Skeletal muscle satellite cell (primary cell): ENCODE data around the gene ERCC6. TPM values are rescaled to one million over a fixed set of nuclear protein-coding genes. Genes with fewer than 3 reads are reported as not detected.

Experiments used
- H3K27me3 ChIP-seq: 2 replicates; pipeline ENCODE4 v1.7.0; 2013; ENCODE audit warnings: low read length; ENCODE audit not compliant: control insufficient read depth, insufficient read depth
- H3K36me3 ChIP-seq: 2 replicates; pipeline ENCODE4 v1.7.0; 2013; ENCODE audit warnings: mild to moderate bottlenecking, control low read depth, low read length; ENCODE audit not compliant: insufficient read depth
- H3K4me1 ChIP-seq: 2 replicates; pipeline ENCODE4 v1.7.0; 2013; ENCODE audit warnings: low read length; ENCODE audit not compliant: control insufficient read depth, insufficient read depth
- H3K4me2 ChIP-seq: 2 replicates; pipeline ENCODE4 v1.7.0; 2013; ENCODE audit warnings: mild to moderate bottlenecking, low read length
- H3K4me3 ChIP-seq: 2 replicates; pipeline ENCODE4 v1.7.0; 2013; ENCODE audit warnings: low read length
- H3K9ac ChIP-seq: 2 replicates; pipeline ENCODE4 v1.7.0; 2013; ENCODE audit warnings: mild to moderate bottlenecking, low read depth, low read length, moderate library complexity
- H3K9me3 ChIP-seq: replicated peaks from 2 replicates; pipeline ENCODE4 v1.7.0; 2013; ENCODE audit warnings: mild to moderate bottlenecking, control low read depth, low read length
- total RNA-seq: library from RNA; depleted of rRNA; stranded (reverse); fragments of >200 nt; gene quantifications from 2 replicates; pipeline ENCODE4 v1.2.3, GENCODE V29; 2012; rRNA removed

ERCC6 gene
- total RNA-seq = 15.5 and 20.8 TPM in 2 replicates

DNA sequence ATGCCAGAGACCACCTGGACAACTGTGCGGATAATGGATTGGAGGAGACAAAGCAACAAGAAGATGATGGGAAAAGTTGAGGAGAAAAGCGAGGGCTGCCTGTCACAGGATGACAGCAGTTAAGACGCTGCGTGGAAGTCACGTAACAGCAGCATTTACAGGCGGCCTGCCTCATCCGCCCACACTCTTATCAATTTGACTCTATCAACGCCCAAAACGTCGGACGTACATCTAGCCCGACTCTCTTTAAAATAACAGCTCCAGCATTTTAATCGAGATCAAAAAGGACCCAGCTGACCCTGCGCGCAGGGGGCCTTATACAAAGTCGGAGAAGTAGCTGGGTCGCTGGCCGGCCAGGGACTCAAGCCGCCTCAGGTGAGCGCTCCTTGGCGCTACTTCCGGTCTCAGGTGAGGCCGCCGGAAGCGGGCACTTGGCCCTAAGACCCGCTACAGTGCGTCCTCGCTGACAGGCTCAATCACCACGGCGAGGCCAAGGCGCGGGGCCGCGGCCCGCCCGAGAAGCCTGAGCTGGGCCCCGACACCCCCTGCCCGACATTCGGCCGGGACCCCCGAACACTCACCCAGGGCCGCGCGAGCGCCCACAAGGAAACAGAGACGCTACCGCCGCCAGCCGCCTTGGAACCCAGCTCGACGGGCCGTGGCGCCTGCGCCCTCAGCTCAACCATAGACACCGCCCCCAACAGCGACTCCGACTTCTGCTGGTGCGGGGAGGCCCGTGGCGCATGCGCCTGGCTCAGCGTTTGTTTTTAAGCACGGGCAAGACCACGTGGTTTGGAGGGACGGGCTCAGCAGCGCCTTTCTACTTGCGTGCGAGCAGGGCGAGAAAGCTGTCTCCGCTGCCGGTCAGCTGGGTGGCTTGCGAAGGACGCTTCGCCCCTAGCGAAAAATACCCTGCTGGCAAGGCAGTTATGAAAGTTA lies at the start of gene ERCC6:
TSS of gene ERCC6 (minus strand) at position 741 of the 939 bp plus-strand sequence.
- Histone ChIP-seq H3K4me1 (peaks cover 48% of the 10 kb centered on the region), H3K4me3 (peak within 1 kb of the TSS; percentile 73), H3K9ac (peak within 1 kb of the TSS; percentile 93), H3K4me2 (peak within 1 kb of the TSS; percentile 88), H3K36me3 (peaks cover 10% of the 10 kb centered on the region), H3K9me3 (no peaks in the 10 kb centered on the region), H3K27me3 (no peaks in the 10 kb centered on the region)

DNA sequence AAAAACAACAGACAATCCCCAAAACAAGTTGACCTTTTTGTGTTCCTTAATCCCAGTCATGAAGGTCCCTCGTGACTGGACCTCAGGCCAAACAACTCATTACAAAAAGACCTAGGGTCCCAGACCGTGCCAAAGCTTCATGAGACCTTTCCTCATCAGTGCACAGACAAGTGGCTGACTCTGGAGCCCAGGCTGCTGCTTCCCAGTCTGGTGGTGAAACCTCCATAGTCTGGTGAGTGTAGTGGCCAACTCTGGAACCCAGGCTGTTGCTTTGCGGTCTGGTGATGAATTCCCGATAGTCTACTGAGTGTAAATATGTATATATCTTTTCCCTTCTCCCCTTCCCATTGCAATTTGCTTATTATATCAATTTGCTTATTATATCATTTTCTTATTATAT lies 49.1 kb upstream of the ERCC6 start:
- Histone ChIP-seq H3K4me1 (peaks cover 12% of the 10 kb centered on the region), H3K4me2 (no peak overlapping the region), H3K27me3 (no peaks in the 10 kb centered on the region), H3K9me3 (no peaks in the 10 kb centered on the region), H3K4me3 (no peak overlapping the region), H3K36me3 (no peaks in the 10 kb centered on the region), H3K9ac (no peak overlapping the region)

DNA sequence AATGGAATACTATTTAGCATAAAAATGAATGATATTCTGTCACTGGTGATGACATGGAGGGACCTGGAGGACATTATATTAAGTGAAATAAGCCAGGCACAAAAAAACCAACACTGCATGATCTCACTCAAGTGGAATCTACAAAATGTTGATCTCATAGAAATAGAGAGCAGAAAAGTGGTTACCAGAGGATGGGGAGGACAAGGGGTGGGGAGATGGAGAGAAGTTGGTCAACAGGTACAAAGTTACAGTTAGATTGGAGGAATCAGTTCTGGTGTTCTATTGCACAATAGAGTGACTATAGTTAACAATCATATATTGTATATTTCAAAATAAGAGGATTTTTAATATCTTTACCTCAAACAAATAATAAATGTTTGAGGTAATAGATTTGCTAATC lies 46.5 kb upstream of the ERCC6 start:
- H3K9me3 ChIP-seq = no peaks in the 10 kb centered on the region

DNA sequence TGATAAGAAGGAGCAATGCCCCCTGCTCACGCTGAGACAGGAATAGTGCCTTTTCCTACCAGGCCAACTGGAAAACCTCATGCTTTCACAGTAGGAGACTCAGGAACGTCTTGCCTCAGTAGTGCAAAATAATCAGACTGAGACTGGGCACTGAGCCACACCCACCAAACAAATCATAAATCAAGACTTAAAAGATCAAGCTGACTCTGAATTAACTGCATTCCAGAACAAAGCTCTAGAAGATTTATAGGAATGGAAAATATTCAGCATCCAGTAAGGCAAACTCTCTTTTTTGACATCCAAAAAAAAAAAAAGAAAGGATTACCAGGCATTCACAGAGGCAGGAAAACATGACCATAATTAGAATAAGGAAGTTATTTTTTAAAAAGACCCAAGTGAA lies 40.7 kb upstream of the ERCC6 start:
- Histone ChIP-seq H3K9ac (no peak overlapping the region), H3K4me3 (no peak overlapping the region), H3K4me1 (peaks cover under 1% of the 10 kb centered on the region), H3K36me3 (no peaks in the 10 kb centered on the region), H3K4me2 (no peak overlapping the region), H3K9me3 (no peaks in the 10 kb centered on the region), H3K27me3 (no peaks in the 10 kb centered on the region)

More for the DNA sequence above, 46.5 kb upstream of the ERCC6 start:
- Histone ChIP-seq H3K27me3 (no peaks in the 10 kb centered on the region), H3K9ac (no peak overlapping the region), H3K36me3 (no peaks in the 10 kb centered on the region), H3K4me2 (no peak overlapping the region), H3K4me1 (peaks cover 12% of the 10 kb centered on the region), H3K4me3 (no peak overlapping the region)

DNA sequence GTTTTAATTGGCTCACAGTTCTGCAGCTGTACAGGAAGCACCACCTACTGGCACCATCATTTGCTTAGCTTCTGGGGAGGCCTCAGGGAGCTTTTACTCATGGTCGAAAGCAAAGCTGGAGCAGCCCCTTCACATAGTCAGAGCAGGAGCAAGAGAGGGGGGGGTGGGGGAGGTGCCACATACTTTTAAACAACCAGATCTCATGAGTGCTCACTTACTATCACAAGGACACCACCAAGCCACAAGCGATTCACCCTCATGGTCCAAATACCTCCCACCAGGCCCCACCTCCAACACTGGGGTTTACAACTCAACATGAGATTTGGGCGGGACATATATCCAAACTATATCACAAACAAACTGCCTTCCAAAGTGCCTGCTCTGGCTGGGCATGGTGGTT lies 39.5 kb upstream of the ERCC6 start:
- Histone ChIP-seq H3K4me2 (no peak overlapping the region), H3K9me3 (no peaks in the 10 kb centered on the region), H3K4me1 (peaks cover 6% of the 10 kb centered on the region), H3K27me3 (no peaks in the 10 kb centered on the region), H3K9ac (no peak overlapping the region), H3K4me3 (no peak overlapping the region), H3K36me3 (no peaks in the 10 kb centered on the region)

DNA sequence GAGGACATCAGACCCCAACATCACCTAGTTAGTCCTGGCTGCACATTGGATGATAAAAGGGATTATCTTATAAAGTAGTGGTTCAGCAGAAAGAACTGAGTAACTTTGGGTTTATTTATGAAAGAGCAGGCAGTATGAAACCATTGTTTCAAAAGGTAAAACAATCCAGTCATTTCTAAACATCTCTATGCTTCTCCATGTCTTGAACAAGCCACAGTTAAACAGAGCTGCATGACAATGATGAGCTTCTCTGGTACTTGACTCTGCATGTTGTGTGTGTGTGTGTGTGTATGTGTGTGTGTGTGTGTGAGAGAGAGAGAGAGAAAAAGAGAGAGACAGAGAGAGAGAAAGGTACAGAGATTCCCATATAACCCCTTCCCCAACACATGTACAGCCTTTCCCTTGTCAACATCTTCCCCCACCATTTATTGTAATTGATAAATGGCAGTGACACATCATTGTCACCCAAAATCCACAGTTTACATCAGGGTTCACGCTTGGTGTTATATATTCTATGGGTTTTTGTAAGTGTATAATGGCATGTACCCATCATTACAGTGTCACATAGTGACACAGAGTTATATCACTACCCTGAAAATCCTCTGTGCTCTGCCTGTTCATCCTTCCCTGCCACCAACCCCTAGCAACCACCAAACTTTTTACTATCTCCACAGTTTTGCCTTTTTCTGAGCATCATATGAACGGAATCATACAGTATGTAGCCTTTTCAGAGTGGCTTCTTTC lies 38.4 kb upstream of the ERCC6 start:
- no peaks in the 10 kb centered on the region for H3K9me3 ChIP-seq
- no peak overlapping the region for H3K9ac ChIP-seq
- no peak overlapping the region for H3K4me2 ChIP-seq
- no peaks in the 10 kb centered on the region for H3K36me3 ChIP-seq
- no peaks in the 10 kb centered on the region for H3K27me3 ChIP-seq
- H3K4me1 ChIP-seq = peaks cover 13% of the 10 kb centered on the region
- H3K4me3 ChIP-seq = no peak overlapping the region

DNA sequence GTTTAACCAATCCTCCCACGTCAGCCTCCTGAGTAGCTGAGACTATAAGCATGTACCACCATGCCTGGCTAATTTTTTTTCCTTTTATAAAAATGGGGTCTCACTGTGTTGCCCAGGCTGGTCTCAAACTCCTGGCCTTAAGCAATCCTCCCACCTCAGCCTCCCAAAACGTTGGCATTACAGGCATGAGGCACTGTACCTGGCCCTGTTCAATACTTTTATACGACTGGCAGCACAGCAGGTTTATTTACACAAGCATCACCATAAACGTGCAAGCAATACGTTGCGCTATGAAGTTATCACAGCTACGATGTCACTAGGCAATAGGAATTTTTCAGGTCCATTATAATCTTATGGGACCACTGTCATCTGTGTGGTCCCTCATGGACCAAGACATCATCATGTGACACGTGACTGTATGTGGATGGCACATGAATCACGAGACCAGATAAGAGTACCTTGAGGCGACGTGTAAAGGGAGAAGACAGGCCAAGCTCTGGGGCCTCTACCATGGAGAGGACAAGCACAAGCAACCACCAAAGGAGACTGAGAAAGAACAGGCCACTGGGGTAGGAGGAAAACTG lies 36.7 kb upstream of the ERCC6 start:
- Histone ChIP-seq H3K9me3 (peaks cover 2% of the 10 kb centered on the region), H3K36me3 (no peaks in the 10 kb centered on the region), H3K4me2 (no peak overlapping the region), H3K27me3 (no peaks in the 10 kb centered on the region), H3K4me1 (peaks cover 27% of the 10 kb centered on the region), H3K4me3 (no peak overlapping the region), H3K9ac (no peak overlapping the region)

DNA sequence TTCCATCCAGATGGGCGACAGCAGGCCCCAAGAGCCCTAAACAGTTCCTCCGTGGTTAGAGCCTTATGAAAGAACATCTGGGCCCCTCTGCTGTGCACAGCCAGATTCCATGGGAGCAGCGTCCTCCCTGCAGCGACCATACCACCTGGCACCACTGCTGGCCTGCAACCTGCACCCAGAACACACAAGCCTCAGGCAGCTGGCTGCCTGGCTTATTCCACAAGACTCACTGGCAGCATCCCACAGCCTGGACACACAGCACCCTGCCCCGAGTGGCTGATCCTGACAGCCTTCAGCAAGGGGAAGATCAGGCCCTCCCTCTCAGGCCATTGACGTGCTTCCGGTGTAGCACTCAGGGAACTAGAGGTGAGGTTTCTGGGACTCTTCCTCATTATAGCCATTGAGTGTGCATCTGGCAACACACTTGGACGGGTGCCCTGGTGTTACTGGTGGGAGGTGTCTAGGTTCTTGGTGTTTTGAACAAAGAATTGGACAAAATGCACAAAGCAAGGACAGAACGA lies 33.7 kb upstream of the ERCC6 start:
- Histone ChIP-seq H3K9ac (no peak overlapping the region), H3K9me3 (peaks cover 4% of the 10 kb centered on the region), H3K4me1 (peaks cover 46% of the 10 kb centered on the region), H3K4me2 (no peak overlapping the region), H3K27me3 (no peaks in the 10 kb centered on the region), H3K4me3 (no peak overlapping the region), H3K36me3 (no peaks in the 10 kb centered on the region)

DNA sequence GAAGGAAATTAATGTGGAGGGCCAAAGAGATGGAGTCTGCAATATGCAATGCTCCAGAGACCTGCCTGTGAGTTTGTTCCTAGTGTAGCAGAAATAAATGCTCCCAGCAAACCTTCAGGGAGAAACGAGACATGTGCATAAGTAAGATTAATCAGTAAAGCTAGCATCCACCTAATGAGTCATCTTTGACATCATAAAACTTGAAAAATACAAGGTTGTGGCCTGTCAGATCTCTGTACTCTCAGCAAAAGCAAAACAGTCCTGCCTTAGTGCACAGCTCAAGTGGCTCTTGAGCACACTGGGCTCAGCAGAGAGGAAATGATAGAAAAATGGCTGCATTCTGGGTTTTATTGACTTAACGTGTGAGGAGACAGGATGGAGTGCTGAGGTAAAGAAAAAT lies 32.5 kb upstream of the ERCC6 start:
- Histone ChIP-seq H3K4me3 (no peak overlapping the region), H3K4me1 (peaks cover 46% of the 10 kb centered on the region), H3K4me2 (no peak overlapping the region), H3K36me3 (no peaks in the 10 kb centered on the region), H3K27me3 (no peaks in the 10 kb centered on the region), H3K9ac (no peak overlapping the region), H3K9me3 (peaks cover 4% of the 10 kb centered on the region)

DNA sequence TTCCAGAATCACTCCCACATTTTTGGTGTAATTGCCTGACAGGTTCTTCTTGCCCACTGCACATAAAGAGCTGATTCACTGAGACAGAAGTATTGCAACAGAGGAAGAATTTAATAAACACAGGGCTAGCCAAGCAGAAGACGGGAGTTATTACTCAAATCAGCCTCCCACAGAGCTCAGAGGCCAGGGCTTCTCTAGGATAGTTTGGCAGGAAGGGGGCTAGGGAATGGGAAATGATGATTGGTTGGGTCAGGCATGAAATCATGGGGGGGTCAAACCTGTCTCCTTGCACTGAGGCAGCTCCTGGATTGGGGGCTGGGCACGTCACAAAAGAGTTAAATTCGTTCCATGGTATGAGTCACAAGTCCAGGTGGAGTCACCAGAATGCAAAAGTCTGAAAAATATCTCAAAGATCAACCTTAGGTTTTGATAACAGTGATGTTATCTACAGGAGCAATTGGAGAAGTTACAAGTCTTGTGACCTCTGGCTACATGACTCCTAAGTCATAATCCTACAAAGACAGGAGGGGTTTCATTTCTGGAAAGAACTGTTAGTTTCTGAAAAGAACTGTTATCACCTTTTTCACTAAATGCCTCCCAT lies 30.2 kb upstream of the ERCC6 start:
- Histone ChIP-seq H3K4me1 (peaks cover 59% of the 10 kb centered on the region), H3K4me3 (no peak overlapping the region), H3K4me2 (peak overlapping the region; percentile 32), H3K9me3 (peaks cover 4% of the 10 kb centered on the region), H3K36me3 (no peaks in the 10 kb centered on the region), H3K9ac (no peak overlapping the region), H3K27me3 (no peaks in the 10 kb centered on the region)

DNA sequence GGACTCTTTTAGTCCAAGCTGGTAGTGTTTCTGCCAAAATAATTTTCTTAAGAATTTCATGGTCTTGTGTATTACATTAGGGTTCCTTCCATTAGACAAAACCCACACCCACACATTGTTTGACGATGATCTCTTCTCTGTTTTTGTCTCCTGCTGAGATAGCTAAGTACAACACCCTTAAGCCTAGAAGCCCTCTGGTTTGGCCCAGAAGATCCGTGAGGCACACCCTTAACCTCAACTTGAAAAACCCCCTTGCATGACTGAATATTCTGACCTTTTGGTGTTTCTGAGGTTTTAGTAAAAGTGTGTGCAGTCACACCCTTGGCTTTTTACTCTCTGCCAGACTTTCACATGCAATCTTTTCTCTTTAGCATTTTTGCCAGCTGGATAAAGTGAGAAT lies 29.3 kb upstream of the ERCC6 start:
- Histone ChIP-seq H3K9me3 (peaks cover 4% of the 10 kb centered on the region), H3K9ac (peak overlapping the region; percentile 58), H3K36me3 (no peaks in the 10 kb centered on the region), H3K27me3 (no peaks in the 10 kb centered on the region), H3K4me3 (peak overlapping the region; percentile 14), H3K4me1 (peaks cover 60% of the 10 kb centered on the region), H3K4me2 (peak overlapping the region; percentile 32)
